Measurements from ENCODE around the gene HBB.

HBB gene

DNA sequence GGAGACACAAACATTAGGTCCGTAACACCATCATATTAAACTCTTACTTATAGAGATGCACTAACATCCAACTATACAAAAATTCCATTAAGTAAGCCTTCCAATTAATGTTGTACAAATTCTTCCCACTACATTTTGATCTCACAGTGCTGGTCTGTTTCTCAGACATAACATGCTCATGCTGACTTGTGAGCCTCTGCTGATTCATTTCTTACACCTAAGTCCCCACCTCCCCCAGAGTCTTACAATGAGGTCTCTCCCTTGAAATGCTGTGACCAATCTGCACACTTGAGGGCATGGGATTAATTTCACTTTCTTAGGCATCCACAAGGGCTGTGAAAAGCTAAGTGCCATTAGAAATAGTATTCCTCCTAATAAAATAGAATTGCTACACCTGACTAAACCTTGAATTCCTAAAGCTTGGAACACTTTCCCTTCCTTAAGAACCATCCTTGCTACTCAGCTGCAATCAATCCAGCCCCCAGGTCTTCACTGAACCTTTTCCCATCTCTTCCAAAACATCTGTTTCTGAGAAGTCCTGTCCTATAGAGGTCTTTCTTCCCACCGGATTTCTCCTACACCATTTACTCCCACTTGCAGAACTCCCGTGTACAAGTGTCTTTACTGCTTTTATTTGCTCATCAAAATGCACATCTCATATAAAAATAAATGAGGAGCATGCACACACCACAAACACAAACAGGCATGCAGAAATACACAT is 20.8 kb upstream of the HBB start:
- DNase-seq = no peak

DNA sequence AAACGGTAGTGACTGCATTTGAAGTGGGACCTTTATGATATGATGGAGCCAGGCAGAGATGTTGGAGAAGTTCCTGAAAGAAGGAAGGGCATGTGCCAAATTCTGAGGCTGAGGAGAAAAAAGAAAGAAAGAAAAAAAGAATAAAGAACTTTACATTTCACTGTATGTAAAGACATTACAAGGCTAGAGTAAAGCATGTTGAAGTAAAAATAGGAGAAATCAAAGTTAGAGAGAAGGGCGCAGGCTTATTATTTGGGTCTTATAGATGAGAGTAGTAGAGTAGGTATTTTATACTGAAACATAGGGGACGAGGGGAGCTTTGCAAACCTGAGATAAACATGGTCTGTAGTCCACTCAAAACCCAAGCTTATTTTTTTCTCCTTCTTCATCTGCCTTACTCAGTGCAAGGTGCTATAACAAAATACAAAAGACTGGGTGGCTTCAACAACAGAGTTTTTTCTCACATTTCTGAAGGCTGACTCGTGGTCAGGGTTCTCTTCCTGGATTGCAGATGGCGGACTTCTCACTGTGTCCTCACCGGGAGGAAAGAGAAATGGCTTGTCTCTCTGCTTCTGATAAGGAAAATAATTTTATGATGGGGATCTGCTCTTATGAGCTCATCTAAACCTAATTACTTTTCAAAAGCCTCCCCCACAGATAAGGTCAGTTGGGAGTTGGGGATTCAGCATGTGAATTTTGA is 20.1 kb upstream of the HBB start:
- no peak for DNase-seq

DNA sequence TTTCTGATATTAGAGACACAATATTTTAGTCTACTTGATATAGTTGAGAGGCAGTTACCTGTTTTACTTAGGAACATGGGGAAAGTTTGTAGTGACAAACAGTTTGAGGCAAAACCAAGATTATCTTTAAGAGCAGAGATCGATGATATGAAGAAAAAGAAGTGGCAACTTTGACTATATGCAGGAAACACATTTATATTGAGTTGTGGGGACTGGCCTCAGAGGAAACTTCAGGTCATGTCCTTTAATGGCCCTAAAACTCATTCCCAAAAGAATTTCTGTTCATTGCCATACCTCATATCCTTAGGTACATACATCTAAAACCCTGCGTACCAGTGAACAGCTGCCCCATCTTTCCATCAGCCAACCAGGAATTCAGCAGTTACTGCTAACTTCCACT is 18.3 kb upstream of the HBB start:
- no peak for DNase-seq

DNA sequence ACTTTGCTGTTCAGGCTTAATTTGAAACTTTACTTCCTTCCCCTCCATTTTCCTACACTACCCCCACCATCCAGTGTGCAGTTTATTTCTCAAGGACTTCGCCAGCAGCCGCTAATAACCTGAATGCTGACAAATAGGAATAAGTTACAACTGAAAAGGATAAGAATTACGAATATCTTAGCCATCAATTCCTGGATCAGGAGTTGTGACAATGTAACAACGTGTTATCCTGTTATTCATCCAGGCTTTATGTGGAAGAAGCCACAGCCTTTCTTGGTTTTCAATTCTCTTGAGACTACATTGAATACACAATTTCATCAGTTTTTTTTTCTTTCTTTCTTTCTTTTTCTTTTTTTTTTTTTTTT is 16.9 kb upstream of the HBB start:
- DNase-seq = no peak

DNA sequence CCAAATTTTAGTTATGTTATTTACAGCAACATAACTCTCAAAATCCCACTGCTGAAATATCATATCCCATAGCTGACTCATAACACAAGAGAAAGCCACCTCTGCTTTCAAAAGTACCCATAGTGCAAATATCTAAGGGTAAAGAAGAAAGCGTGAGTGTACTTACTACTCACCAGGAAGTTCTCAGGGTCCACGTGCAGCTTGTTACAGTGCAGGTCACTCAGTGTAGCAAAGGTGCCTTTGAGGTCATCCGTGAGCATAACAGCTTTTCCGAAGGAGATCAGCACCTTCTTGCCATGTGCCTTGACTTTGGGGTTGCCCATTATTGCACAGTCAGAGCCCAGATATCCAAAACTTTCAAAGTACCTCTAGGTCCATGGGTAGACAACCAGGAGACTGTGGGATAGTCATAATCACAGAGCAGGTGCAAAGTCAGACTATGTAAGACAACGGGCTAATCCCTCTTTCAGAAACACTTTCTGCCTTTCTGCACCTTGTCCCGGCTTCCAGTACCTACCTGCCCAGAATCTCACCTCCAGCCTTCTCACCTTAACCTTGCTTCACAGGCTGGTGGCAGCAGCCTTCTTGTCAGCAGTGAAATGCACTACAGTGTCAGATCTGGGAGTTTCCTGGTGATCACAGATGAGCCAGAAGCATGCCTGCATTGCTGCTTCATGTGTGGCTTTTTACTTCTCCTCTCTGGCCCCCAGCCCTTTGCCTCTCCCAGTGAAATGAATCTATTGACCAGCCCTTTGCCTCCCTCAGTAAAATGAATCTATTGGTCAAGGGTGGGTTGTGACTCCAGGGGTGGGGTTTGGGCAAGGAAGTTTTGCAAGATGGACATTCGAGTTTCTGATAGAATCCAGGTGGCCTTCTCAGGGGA is 16.3 kb upstream of the HBB start:
- no peak for DNase-seq

DNA sequence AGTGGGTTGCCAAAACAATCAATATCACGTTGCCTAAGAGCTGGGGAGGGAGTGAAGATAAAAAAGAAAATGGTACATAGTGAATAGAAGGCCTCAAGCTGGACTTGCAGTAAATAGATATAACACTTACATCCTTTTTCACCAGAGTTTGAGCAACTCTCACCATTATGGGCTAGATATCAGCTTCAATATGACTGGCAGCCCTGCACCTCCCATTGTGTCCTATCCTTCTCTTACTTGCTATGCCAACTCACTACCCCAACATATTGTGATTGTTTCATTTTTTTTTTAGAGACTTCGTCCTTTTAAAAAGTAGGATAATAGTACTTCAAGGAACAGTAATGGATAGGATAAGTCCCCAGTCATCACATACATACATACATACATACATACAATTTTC is 15.3 kb upstream of the HBB start:
- no peak for DNase-seq

DNA sequence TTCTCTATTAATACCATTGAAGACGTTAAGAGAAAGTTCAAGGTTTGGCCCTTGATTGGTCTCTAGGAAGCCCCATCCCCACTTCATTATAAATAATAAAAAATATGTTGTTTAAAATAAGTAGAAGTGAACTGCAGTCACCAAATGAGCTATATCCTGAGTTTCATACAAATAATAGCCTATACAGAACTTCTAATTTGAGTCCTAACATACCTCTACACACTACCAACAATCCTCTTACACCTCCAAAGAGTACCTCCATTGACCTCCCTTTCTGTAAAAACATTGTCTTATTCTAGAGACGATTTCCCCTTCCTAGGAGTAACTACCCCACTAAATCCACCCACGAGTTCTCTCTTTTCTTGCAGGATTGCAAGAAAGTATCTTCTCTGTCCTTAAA is 14.6 kb upstream of the HBB start:
- no peak for DNase-seq

DNA sequence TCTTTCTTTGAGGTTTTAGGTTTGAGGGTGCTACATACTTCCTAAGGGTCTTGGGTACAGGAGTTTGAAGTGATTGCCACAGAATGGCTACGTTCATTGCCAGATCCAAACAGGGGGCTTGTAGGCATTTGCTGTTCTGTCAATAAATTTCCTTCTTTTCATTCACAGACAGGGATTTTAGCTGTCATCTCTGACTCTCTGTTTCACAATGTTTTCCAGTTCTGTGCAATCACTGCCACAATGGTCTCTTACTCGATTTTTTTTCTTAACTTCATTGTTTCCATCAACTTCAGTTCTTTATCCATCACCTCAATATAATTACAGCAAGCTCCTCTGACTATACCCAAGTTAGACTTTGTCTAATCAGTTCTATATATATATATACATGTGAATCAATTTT is 13.6 kb upstream of the HBB start:
- no peak for DNase-seq

DNA sequence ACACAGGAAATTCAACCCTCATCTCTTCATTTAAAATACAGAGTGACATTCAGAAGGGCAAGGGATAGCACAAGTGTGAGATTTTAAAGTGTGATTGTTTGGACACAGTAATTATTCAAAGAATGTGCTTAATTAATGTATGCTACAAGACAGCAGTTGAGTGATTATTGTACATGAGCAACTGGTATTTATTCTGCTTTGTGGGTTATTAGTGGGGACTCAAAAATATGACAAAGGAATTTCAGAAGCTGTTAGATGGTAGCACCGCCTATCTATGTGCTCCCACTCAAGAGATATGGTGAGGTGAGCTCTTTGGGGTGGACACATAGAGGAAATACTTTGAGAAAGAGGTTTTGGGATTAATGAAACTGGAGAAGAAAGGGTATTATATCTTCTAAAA is 13.2 kb upstream of the HBB start:
- no peak for DNase-seq

DNA sequence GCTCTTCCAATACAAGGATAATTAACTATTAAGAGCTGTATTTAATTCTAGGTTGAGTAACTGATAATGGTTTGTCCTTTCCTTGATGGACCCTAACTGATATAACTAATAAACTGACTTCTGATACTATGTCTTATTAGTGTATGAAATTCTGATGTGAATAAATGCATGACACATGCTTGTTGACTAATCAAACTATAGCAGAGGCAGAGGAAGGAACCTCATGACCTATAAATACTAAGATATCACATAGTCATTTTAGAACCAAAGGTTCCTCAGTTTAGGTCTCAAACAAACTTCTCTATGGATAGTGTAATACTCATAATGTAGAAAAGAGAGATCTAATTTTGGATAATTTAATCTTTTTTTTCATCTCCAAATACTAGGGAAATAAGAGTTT is 12.2 kb upstream of the HBB start:
- DNase-seq = no peak

DNA sequence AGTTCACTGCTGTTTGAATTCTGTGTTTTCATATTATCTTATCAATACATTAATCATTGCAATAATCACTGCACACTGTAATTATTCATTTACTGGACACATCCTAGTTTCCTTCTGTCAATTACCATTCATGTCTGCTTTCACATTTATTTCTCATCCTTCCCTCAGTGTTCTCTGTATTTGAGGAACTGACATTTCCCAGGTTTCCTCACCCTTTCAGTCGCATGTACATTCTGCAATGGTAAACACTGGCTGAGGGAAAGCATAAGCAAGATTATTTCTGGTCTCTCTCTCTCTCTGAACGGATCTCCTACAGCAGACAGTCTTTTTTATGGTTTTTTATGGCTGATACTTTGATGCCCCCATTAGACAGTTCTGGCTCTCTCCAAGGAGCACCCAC is 11.6 kb upstream of the HBB start:
- DNase-seq = no peak

DNA sequence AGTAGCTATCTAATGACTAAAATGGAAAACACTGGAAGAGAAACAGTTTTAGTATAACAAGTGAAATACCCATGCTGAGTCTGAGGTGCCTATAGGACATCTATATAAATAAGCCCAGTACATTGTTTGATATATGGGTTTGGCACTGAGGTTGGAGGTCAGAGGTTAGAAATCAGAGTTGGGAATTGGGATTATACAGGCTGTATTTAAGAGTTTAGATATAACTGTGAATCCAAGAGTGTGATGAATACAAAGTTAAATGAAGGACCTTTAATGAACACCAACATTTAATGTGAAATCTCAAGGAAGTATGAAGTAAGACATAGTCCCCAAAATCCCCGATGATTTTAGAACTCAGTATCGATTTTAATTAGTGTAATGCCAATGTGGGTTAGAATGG is 10.5 kb upstream of the HBB start:
- no peak for DNase-seq

DNA sequence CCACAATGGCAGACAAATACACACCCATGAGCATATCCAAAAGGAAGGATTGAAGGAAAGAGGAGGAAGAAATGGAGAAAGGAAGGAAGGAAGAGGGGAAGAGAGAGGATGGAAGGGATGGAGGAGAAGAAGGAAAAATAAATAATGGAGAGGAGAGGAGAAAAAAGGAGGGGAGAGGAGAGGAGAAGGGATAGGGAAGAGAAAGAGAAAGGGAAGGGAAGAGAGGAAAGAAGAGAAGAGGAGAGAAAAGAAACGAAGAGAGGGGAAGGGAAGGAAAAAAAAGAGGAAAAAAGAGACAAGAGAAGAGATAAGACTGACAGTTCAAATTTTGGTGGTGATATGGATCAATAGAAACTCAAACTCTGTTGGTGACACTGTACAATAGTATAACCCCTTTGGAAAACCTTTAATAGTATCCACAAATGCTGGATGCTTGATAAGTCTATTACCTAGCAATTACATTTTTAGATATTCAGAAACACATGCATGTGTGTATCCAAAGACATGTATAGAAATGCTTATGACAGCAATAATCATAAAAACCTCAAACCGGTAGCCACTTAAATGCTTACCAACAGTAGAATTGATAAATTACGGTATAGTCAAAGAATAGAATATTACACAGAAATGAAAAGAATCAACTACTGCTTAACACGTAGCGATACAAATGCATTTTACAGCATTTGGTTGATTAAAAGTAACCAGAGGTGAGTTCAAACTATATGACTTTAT is 8.7 kb upstream of the HBB start:
- DNase-seq = no peak

DNA sequence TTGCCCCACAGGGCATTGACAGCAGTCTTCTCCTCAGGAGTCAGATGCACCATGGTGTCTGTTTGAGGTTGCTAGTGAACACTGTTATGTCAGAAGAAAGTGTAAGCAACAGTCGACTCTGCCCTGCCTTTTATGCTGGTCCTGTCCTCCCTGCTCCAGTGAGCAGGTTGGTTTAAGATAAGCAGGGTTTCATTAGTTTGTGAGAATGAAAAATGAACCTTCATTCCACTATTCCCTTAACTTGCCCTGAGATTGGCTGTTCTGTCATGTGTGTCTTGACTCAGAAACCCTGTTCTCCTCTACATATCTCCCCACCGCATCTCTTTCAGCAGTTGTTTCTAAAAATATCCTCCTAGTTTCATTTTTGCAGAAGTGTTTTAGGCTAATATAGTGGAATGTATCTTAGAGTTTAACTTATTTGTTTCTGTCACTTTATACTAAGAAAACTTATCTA is 7.5 kb upstream of the HBB start, which contains the start of gene HBD:
Gene HBD (minus strand): TSS at position 103 of the 454 bp plus-strand sequence. CDS start 50 bp downstream, at position 53.
- no peak for DNase-seq

DNA sequence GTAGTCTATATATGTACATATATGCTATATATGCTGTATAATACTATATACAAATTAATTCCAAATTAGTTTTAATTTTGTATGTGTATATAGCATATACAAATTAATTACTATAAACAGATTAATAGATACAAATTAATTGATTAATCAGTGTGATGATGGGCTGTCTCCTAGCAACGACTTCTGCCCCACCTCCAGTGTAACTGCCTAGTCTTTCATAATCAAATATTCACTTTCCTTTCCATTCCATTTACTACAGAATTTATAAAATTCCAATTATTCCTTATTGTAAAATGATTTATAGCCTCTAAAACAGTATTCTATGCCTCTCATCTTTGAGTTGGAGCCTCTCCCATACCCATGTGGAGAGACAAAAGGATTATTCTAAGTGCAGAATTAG is 6.4 kb upstream of the HBB start:
- DNase-seq = no peak

DNA sequence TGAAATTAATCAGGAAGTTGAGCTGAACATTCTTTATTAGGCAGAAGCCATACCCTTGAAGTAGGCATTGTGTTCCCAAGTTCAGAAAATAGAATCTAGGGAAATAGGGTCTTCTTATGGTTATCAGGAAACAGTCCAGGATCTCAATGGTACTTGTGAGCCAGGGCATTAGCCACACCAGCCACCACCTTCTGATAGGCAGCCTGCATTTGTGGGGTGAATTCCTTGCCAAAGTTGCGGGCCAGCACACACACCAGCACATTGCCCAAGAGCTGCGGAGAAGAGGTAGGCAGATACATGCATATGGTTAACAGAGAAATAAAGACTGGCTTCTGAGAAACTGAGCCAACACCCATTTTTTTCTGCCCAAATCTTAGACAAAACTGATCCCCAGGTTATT is 6.0 kb upstream of the HBB start:
- DNase-seq = no peak

DNA sequence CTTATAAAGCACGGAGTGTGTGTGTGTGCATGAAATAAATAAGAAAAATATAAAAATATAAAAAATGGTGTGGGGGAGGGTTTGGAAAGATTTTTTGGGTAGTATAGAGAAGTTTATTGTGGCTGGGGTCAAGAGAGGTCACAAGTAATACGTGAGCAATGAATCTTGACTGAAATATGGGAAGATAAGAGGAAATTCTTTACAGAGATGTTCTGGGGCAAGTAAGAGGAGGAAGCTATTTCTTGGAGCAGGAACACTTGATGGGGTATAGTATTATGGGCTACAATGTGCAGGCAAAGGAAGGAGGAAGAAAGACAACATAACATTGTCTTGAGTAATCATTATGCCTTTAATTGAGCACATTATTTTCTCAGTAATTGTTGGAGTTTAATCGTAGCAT is 5.3 kb upstream of the HBB start:
- no peak for DNase-seq

DNA sequence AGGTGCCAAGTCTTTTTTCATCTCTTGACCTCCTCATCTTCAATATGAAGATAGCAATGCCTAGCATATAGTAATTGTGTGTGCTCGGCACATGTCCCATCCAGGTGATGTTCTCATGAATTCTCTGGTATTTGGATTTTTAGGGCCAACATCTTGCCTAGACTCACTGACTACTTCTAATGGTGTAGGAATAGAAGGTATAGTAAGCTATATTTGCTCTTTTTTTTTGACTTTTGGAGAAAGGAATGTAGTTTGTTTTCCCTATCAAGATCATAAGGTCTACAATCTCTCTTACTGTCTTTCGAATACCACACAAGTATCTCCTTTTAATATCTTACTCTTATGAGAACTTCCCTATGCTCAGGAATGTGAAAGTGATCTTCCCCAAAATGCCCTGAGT is 4.2 kb upstream of the HBB start:
- no peak for DNase-seq

DNA sequence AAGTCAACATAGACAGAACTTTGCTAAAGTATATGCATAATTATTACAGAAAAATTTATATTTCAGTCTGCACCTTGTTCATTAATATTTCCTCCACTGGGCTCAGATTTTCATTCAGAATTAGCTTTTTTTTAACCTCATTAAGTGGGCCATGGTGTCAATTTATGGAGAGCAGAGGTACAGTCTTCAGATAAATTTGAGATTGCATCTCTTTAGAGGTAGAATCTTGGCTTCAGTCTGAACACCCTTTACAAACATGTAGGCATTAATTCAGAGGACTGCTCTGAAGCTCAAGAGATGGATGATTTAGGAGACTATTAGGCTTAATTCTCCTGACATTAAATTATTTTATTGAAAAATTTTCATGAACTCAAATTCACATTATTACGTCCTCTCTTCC is 3.4 kb upstream of the HBB start:
- no peak for DNase-seq

DNA sequence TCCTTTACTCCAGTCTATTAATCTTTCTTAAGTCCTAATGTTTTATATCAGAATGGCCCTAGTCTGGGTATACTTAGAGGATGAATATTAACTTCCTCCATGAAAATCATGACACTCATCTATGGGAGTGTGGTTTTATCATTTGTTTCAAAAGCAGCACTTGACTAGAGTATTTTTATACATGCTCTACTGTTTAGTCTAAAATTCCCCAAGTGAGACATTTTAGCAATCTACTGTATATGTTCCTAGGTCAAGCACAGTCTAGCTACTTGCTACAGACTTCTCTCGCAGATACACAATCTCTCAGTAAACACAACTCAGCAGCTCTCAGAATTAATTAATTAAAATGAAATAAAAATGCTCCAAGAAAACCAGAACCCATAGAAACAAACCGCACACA is 2.9 kb upstream of the HBB start:
- DNase-seq = no peak

DNA sequence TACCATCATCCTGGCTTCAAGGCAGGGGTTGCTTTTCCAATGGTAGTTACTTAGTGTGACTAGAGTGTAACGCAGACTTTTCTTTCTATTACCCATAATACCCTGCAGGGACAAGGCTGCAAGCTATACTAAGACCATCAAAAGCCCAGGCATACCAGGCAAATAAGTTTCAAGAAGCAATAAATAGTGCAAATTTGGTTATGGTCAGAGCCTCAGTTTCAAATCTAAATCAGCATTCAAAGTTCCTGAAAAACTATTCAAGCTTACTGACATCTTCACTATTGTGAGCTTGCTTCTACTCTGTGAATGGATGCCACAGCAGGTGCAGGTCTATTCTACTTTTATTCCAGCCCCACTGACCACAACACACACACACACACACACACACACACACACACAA is 2.5 kb upstream of the HBB start:
- no peak for DNase-seq

DNA sequence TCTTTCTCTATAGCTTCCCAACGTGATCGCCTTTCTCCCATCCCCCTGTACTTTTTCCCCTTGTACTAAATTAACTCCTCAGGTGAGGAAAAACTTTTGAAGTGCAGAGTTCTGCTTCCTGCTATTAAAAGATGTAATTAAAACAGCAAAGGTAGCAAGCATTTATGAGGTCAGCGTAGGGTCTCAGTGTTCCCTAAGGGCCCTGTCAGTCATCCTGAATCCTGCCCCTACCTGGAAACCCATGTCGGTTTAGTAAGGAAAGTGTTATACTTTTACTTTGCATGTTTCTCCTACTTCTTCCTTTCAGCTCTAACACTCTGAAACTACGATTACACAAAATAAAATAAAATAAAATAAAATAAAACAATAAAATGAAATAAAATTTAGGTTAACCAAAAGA is 1.3 kb upstream of the HBB start:
- DNase-seq = no peak

Data from anterior cingulate cortex (tissue), 58 donors.